NT2/D1 (cell line): ENCODE results near the gene HOXB9.

ENCODE experiments used
- DNase-seq: peaks from one replicate; pipeline ENCODE4 v3.0.0-alpha.2; 2011; ENCODE audit warnings: low read depth, low spot score
- H3K27me3 ChIP-seq: 2 replicates; pipeline ENCODE4 v1.6.0; 2011; ENCODE audit warnings: mild to moderate bottlenecking; ENCODE audit not compliant: insufficient read length, insufficient read depth
- H3K36me3 ChIP-seq: 2 replicates; pipeline ENCODE4 v1.6.1; 2011; ENCODE audit warnings: mild to moderate bottlenecking, low read length, mixed read lengths; ENCODE audit not compliant: insufficient read depth, insufficient read length
- H3K4me1 ChIP-seq: 2 replicates; pipeline ENCODE4 v1.5.1; 2011; ENCODE audit not compliant: insufficient read depth, insufficient read length
- H3K4me3 ChIP-seq: 2 replicates; pipeline ENCODE4 v1.5.1; 2011; ENCODE audit warnings: low read depth; ENCODE audit not compliant: insufficient read length
- H3K9ac ChIP-seq: 2 replicates; pipeline ENCODE4 v1.6.0; 2011; ENCODE audit warnings: low read depth; ENCODE audit not compliant: insufficient read length
- H3K9me3 ChIP-seq: 2 replicates; pipeline ENCODE4 v1.5.1; 2011; ENCODE audit warnings: mild to moderate bottlenecking, low read length; ENCODE audit not compliant: insufficient read depth
- SUZ12 ChIP-seq: IDR thresholded peaks from 2 replicates; pipeline ENCODE4 v1.6.1; 2011; ENCODE audit not compliant: insufficient read length, insufficient read depth; ENCODE audit errors: extremely low read depth
- YY1 ChIP-seq: IDR thresholded peaks from 2 replicates; pipeline ENCODE4 v1.6.1; 2011; ENCODE audit not compliant: insufficient read length, insufficient read depth
- ZNF274 ChIP-seq: IDR thresholded peaks from 2 replicates; pipeline ENCODE4 v1.6.1; 2011; ENCODE audit warnings: mild to moderate bottlenecking, low read depth, low read length

The HOXB9 gene

DNA sequence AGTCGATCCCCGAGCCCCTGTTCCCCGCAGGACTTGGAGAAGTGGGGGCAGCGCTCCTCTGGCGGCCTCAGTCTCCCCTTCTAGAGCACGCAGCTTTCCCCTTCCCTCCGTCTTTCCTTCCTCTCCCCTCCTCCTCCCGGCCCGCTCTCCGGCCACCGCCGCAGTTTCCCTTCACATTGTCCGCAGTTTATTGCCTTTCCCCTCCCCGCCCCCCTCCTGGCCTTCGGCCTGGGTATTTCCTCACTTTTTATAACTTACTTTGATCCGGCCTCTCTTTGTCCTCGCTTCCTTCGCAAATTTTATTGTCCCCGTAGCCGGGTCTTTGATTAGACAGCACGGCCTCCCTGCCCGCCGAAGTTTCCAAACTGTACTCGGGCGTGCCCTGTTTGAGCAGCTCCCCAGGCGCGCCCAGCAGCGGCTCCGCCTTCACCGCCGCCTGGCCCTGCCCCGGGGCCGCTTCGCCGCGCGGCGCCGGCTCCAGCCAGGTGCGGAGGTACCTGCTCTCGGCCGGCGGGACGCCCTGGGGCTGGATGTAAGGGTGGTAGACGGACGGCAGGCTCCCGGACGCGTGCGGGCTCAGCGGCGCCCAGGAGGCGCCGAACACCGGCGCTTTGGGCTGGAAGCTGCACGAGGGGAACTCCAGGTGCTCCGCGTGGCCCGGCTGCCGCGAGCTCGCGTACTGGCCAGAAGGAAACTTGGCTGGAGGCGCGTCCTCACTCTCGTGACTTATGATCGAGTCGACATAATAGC, 488 bp downstream of the HOXB9 start:
- no peak for DNase-seq
- peaks cover 4% of the 10 kb centered on the region for H3K4me1 ChIP-seq
- peaks cover 97% of the 10 kb centered on the region for H3K27me3 ChIP-seq
- H3K9ac ChIP-seq: peak overlapping the region; percentile 69
- peak overlapping the region; percentile 49 for H3K4me3 ChIP-seq
- TF ChIP-seq SUZ12 (no peak), ZNF274 (no peak), YY1 (no peak)
- peaks cover 6% of the 10 kb centered on the region for H3K36me3 ChIP-seq
- H3K9me3 ChIP-seq: peaks cover 7% of the 10 kb centered on the region; the same call in 1 of the 2 replicates

DNA sequence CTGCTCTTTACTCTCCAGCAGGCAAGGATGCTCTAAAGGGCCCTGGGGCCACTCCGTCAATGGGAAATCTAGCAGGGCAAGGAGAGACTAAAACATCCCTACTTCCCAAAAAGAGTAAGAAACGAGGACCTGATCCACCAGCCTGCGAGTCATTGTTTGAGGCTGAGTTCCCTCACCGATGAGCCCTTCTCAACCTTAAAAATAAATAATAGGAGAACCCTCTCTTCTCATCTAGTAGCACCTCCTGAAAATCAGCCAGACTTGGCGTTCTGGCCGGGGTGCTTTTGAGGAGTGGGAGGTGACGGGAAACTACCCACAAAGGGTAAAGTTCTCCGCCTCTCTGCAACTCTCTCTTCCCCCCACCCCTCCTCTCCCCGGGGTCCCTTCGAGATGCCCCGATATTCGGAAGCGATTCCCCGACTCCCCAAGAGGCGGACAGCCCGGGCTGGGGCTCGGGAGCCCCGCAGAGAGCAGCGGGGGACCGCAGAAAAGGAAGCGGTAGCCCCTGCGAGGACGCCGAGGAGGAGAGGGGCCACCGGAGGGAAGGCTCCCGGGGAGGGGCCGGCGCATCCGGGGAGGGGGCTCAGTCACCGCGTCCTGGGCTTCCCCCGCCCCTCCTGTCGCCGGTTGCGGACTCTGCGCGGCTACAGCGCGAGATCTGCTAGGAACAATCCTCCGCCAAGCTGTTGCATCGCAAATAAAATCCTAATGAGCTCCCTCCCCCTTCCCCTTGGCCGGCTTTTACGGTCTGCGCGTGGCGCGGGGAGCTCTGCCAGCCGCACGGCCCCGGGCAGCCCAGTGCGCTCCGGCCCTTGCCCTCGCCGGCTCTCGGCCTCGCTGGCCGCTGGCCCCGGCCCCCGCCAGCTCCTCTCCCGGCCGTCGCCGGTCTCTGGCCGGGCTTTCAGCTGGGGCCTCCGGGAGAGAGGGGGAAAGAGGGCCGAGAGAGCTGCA, 1.3 kb downstream of the HOXB9 start:
- H3K4me1 ChIP-seq: peaks cover 6% of the 10 kb centered on the region
- H3K4me3 ChIP-seq: peak overlapping the region; percentile 49
- H3K27me3 ChIP-seq: peaks cover 100% of the 10 kb centered on the region
- no peaks in the 10 kb centered on the region for H3K36me3 ChIP-seq
- H3K9me3 ChIP-seq: peaks cover 7% of the 10 kb centered on the region; the same call in 1 of the 2 replicates
- TF ChIP-seq SUZ12 (peak; percentile 79), ZNF274 (no peak)
- H3K9ac ChIP-seq: peak overlapping the region; percentile 69
- no peak for DNase-seq

DNA sequence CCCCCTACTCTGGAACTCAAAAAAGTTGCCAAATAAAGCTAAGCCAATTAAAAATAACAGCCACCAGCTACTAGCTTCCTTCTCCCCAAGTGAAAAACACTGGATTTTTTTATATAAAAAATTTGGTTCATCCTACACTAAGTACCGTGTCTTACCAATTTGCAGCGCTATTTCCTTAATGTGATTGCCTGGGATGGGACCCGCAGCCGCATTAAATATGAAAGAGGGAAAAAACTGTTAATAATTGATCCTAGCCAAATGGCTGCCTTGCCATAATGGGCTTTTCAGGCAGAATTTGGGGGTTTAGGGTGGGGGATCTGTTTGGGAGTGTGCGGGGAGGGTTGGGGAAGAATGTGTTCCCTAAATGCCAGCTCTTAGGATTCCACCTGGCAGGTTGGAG, 2.0 kb downstream of the HOXB9 start:
- TF ChIP-seq SUZ12 (no peak), YY1 (no peak), ZNF274 (no peak)
- Histone ChIP-seq H3K4me3 (no peak overlapping the region), H3K36me3 (no peaks in the 10 kb centered on the region), H3K9ac (no peak overlapping the region), H3K27me3 (peaks cover 100% of the 10 kb centered on the region), H3K9me3 (peaks cover 7% of the 10 kb centered on the region; the same call in 1 of the 2 replicates), H3K4me1 (peaks cover 7% of the 10 kb centered on the region)
- DNase-seq: no peak

DNA sequence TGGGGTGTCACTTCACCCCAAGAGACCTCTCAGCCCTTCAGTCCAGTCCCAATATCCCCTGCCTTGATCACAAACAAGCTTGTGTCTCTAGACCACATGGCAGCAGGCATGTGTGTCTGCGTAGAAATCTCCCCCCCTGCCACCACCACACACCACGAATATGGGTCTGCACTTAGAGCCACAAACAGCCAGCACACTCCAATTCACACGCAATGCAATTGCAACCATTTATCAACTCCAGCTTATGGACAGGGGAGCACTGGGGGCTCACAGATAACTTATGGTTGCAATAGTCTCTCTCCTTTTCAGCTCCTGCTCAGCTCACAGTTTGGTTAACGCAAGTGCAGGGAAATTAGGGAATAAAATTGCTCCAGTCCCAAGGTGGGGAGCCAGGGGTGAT, 2.6 kb downstream of the HOXB9 start:
- Histone ChIP-seq H3K9ac (no peak overlapping the region), H3K9me3 (peaks cover 7% of the 10 kb centered on the region; the same call in 1 of the 2 replicates), H3K4me3 (no peak overlapping the region), H3K4me1 (peaks cover 7% of the 10 kb centered on the region), H3K36me3 (no peaks in the 10 kb centered on the region), H3K27me3 (peaks cover 100% of the 10 kb centered on the region)
- no peak for DNase-seq
- TF ChIP-seq SUZ12 (no peak), ZNF274 (no peak), YY1 (no peak)

DNA sequence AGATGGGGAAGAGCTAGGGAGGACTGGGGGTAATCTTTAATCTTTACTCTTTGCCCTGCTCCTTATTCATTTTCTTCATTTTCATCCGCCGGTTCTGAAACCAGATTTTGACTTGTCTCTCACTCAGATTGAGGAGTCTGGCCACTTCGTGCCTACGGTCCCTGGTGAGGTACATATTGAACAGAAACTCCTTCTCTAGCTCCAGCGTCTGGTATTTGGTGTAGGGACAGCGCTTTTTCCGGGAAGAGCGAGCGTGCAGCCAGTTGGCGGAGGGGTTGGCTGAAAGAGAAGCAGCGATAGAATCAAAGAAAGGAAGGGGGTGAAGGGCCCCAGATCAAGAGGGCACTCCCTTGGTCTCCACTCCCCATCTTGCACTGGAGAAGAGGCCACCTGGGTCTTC, 3.3 kb downstream of the HOXB9 start:
- peaks cover 7% of the 10 kb centered on the region; the same call in 1 of the 2 replicates for H3K9me3 ChIP-seq
- no peak for DNase-seq
- peaks cover 10% of the 10 kb centered on the region for H3K4me1 ChIP-seq
- TF ChIP-seq ZNF274: no peak
- TF ChIP-seq SUZ12: no peak
- no peak for TF ChIP-seq YY1
- H3K36me3 ChIP-seq: no peaks in the 10 kb centered on the region
- no peak overlapping the region for H3K4me3 ChIP-seq
- H3K27me3 ChIP-seq: peaks cover 100% of the 10 kb centered on the region
- H3K9ac ChIP-seq: no peak overlapping the region

DNA sequence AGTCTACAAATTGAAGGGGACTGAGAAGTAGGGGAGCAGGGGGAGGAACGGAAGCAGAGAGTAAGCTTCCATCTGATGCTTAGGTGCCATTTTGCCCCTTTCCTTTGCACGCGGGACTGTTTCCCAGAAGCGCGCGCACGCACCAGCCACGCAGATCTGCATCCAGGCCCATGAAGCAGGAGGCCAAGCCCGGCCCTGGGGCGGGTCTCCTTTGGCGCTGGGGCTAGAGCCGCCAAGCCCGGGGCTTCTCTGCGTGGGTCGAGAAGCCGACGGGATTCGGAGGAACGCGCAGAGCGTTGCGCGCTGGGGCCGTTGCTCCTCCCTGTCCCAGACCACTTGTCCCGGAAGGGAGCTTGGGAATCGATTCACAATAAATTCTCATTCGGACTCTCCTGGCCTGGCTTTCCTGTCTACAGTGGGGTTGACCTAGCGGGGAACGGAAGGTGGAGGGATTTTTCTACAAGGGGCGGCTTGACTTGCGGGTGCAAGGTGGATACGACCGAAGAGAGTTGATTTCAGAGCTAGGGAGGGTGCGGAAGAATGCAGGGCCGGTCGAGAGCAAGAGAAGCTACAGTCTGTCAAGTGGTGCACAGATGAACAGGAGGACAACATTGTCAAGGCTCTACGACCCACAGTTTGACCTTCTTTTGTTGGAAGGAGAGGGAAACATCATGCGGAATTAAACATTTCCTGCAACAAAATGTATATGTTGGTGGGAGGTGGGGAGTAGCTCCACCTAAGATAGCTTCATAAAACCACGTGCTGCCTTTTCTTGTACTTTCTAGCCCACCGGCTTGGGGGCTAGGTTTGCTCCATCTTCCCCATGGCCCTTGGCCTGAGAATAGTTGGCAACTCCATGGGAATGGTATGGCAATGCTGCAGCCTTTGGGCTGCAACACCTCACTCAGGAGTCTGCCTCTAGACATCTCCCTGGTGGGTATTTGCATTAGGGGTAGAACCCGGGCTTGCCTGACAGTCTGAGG, 4.5 kb downstream of the HOXB9 start:
- Histone ChIP-seq H3K27me3 (peaks cover 100% of the 10 kb centered on the region), H3K9ac (no peak overlapping the region), H3K36me3 (no peaks in the 10 kb centered on the region), H3K9me3 (peaks cover 7% of the 10 kb centered on the region; the same call in 1 of the 2 replicates), H3K4me1 (peaks cover 13% of the 10 kb centered on the region), H3K4me3 (no peak overlapping the region)
- peak; percentile 33 for TF ChIP-seq SUZ12
- no peak for TF ChIP-seq YY1
- no peak for DNase-seq
